Right lobe of liver (tissue), 6 donors: ENCODE data around the gene BET1. TPM values are rescaled to one million over a fixed set of nuclear protein-coding genes. Genes with fewer than 3 reads are reported as not detected.

Source experiments
- ATAC-seq, 4 donors: fragments of 200-7000 bp; cut with Tn5 transposase; one replicate each; pipeline ENCODE4 v1.9.1; 2020; ENCODE audit warnings: mild to moderate bottlenecking in 4 of 4, moderate library complexity in 4 of 4
- DNase-seq, 3 donors: peaks; one replicate each; pipeline ENCODE4 v3.0.0-alpha.2; 2020
- H3K27ac ChIP-seq, 3 donors: fragments of 200-600 bp; one replicate each; pipeline ENCODE4 v1.8.0; 2022
- H3K27me3 ChIP-seq, 2 donors: fragments of 200-600 bp; one replicate each; pipeline ENCODE4 v1.8.0; 2022
- H3K36me3 ChIP-seq, 4 donors: fragments of 200-600 bp; sonication (generic) in 1 of 4; one replicate each; pipeline versions ENCODE4 v1.5.1 to v1.8.0; 2017 to 2022; ENCODE audit warnings: control low read depth in 1 of 4
- H3K4me1 ChIP-seq, 4 donors: fragments of 200-600 bp; sonication (generic) in 1 of 4; one replicate each; pipeline versions ENCODE4 v1.5.1 to v1.8.0; 2017 to 2022; ENCODE audit warnings: control low read depth in 1 of 4
- H3K4me3 ChIP-seq, 3 donors: fragments of 200-600 bp; one replicate each; pipeline ENCODE4 v1.8.0; 2022
- H3K9me3 ChIP-seq, 4 donors: fragments of 200-600 bp; sonication (generic) in 1 of 4; one replicate each; pipeline versions ENCODE4 v1.5.1 to v1.8.0; 2017 to 2022; ENCODE audit warnings: control low read depth in 1 of 4
- CTCF ChIP-seq, 4 donors: fragments of 200-600 bp in 3 of 4; fragments of 450-650 bp in 1 of 4; IDR thresholded peaks; one replicate each; pipeline versions ENCODE4 v1.5.1 to v1.8.0; 2016 to 2022; ENCODE audit warnings: antibody characterized with exemption in 4 of 4, mild to moderate bottlenecking in 2 of 4
- POLR2A ChIP-seq: fragments of 450-650 bp; IDR thresholded peaks from one replicate; pipeline ENCODE4 v1.6.1; 2017; ENCODE audit warnings: antibody characterized with exemption, mild to moderate bottlenecking
- WGBS: methylation state at CpG from one replicate; pipeline ENCODE4 v1.1.6; 2018; ENCODE audit warnings: low coverage, low lambda C conversion rate; ENCODE audit not compliant: insufficient coverage; ENCODE audit errors: missing lambda C conversion rate; 5-methylcytosine and 5-hydroxymethylcytosine counted together
- intact Hi-C, 2 donors: fragments of 100-400 bp; cut with DNase I; formaldehyde crosslinking; loops; one replicate each; pipeline versions ENCODE4 v1.11.2 to v1.14.1; 2022
- total RNA-seq, 6 experiments: library from RNA; depleted of rRNA in 2 of 6; stranded (reverse); fragments of >200 nt in 2 of 6; fragmentation: NEBNext Ultra II Directional in 3 of 6; extraction: Animal tissue kit (Norgen Biotek cat#: 25700) in 3 of 6; gene quantifications; one replicate each; pipeline versions ENCODE4 v1.1.0 to v1.2.4, GENCODE V29; 2016 to 2023
- donor health status: DM: no; HTN: yes; CAD: no.
- donor health status: DM: no; HTN: no; CAD: no.
- donor health status: DM: no; HTN: no; CAD: no.
- donor health status: DM: no; HTN: yes; CAD: no.
- donor health status: DM: no; HTN: yes; CAD: no.

The BET1 gene
- total RNA-seq, 6 experiments from 2014 or later = 12.4 to 19.7 (median 16.5) TPM

- ATAC-seq = no peak
- Histone ChIP-seq H3K36me3 (no peaks in the 10 kb centered on the region), H3K4me3 (no peak overlapping the region), H3K27ac (no peak overlapping the region), H3K9me3 (no peaks in the 10 kb centered on the region), H3K4me1 (peaks cover 0 to 3% (median 0%) of the 10 kb centered on the region in 4 donors), H3K27me3 (no peaks in the 10 kb centered on the region)
- DNase-seq = no peak
- 37% methylated on average over 5 of the region's 5 CpGs for WGBS
- TF ChIP-seq POLR2A (no peak), CTCF (IDR thresholded peaks at IDR 0.05) (no peak)
- intact Hi-C loops = no loop called here
Measured at GRCh38 chr7:94049615-94050014, 45.5 kb upstream of the BET1 start.

- WGBS = 83% methylated on average over 2 of the region's 2 CpGs
- Histone ChIP-seq H3K9me3 (no peaks in the 10 kb centered on the region), H3K4me1 (peaks cover 0 to 3% (median 0%) of the 10 kb centered on the region in 4 donors), H3K27ac (no peak overlapping the region), H3K27me3 (no peaks in the 10 kb centered on the region), H3K4me3 (no peak overlapping the region), H3K36me3 (no peaks in the 10 kb centered on the region)
- ATAC-seq = no peak
- no peak for DNase-seq
- intact Hi-C loops = no loop called here
- TF ChIP-seq POLR2A (no peak), CTCF (IDR thresholded peaks at IDR 0.05) (no peak)
Measured at GRCh38 chr7:94048755-94049154, 44.6 kb upstream of the BET1 start.

- intact Hi-C loops = no loop called here
- Histone ChIP-seq H3K9me3 (no peaks in the 10 kb centered on the region), H3K4me3 (no peak overlapping the region), H3K27ac (no peak overlapping the region), H3K4me1 (no peaks in the 10 kb centered on the region), H3K27me3 (no peaks in the 10 kb centered on the region), H3K36me3 (no peaks in the 10 kb centered on the region)
- ATAC-seq = no peak
- 92% methylated on average over 1 of the region's 1 CpG for WGBS
- DNase-seq = no peak
- TF ChIP-seq POLR2A = no peak
- no peak for TF ChIP-seq CTCF (IDR thresholded peaks at IDR 0.05)
Measured at GRCh38 chr7:94047956-94048355, 43.8 kb upstream of the BET1 start.

- H3K4me3 ChIP-seq = no peak overlapping the region
- WGBS = 13% methylated on average over 2 of the region's 2 CpGs
Measured at GRCh38 chr7:94045581-94045980, 41.4 kb upstream of the BET1 start.

More at GRCh38 chr7:94045581-94045980, 41.4 kb upstream of the BET1 start:
- Histone ChIP-seq H3K4me1 (no peaks in the 10 kb centered on the region), H3K36me3 (no peaks in the 10 kb centered on the region), H3K9me3 (no peaks in the 10 kb centered on the region), H3K27ac (no peak overlapping the region), H3K27me3 (no peaks in the 10 kb centered on the region)
- TF ChIP-seq POLR2A = no peak
- TF ChIP-seq CTCF (IDR thresholded peaks at IDR 0.05) = no peak
- no peak for ATAC-seq
- intact Hi-C loops = no loop called here
- DNase-seq = no peak
